GM12878 (cell line): ENCODE results near the gene FOXK1.

Experiments used
- JUNB ChIP-seq: IDR thresholded peaks from 2 replicates; pipeline ENCODE4 v1.6.1; 2016; ENCODE audit warnings: antibody characterized with exemption, mild to moderate bottlenecking
- POLR2A ChIP-seq: IDR thresholded peaks from 2 replicates; pipeline ENCODE4 v1.6.1; 2011; ENCODE audit warnings: low read depth, mild to moderate bottlenecking, low read length
- RBBP5 ChIP-seq: fragments of 200-600 bp; sonication (generic); conservative IDR thresholded peaks from 2 replicates; pipeline ENCODE4 v1.6.1; 2016
- TF ChIP-seq, protein P1 (sequence below), 3 experiments: IDR thresholded peaks in 2 of 3; conservative IDR thresholded peaks in 1 of 3; 2 replicates each; pipeline ENCODE4 v1.5.1; 2011; ENCODE audit warnings: low read depth in 3 of 3, low read length in 3 of 3, mild to moderate bottlenecking in 3 of 3, control low read depth in 2 of 3, moderate library complexity in 2 of 3, inconsistent platforms in 1 of 3, mixed read lengths in 1 of 3; ENCODE audit not compliant: control insufficient read depth in 2 of 3, insufficient read depth in 1 of 3; ENCODE audit errors: extremely low read depth in 1 of 3

GRCh38 chr7:4769761-4770160 lies 87.7 kb downstream of the FOXK1 start:
- TF ChIP-seq RBBP5 (no peak), JUNB (no peak), POLR2A (no peak)
- TF ChIP-seq, protein P1, sequence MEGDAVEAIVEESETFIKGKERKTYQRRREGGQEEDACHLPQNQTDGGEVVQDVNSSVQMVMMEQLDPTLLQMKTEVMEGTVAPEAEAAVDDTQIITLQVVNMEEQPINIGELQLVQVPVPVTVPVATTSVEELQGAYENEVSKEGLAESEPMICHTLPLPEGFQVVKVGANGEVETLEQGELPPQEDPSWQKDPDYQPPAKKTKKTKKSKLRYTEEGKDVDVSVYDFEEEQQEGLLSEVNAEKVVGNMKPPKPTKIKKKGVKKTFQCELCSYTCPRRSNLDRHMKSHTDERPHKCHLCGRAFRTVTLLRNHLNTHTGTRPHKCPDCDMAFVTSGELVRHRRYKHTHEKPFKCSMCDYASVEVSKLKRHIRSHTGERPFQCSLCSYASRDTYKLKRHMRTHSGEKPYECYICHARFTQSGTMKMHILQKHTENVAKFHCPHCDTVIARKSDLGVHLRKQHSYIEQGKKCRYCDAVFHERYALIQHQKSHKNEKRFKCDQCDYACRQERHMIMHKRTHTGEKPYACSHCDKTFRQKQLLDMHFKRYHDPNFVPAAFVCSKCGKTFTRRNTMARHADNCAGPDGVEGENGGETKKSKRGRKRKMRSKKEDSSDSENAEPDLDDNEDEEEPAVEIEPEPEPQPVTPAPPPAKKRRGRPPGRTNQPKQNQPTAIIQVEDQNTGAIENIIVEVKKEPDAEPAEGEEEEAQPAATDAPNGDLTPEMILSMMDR (IDR thresholded peaks at IDR 0.05 in 2 of 3, conservative IDR thresholded peaks at IDR 0.05 in 1 of 3; ENCODE audit: control insufficient read depth in 2 of 3, extremely low read depth in 1 of 3, insufficient read depth in 1 of 3, low read depth in 3 of 3, low read length in 3 of 3): no peak
